DND-41 (cell line): ENCODE measurements around the gene TWIST2.

Experiments used
- CTCF ChIP-seq: IDR thresholded peaks from 2 replicates; pipeline ENCODE4 v1.5.1; 2012; ENCODE audit warnings: borderline replicate concordance, low read length, moderate library complexity, mild to moderate bottlenecking; ENCODE audit not compliant: poor library complexity, severe bottlenecking; ENCODE audit errors: extremely low read depth
- EZH2 ChIP-seq: IDR thresholded peaks from 3 replicates; pipeline ENCODE4 v1.6.1; 2012; ENCODE audit warnings: borderline replicate concordance, low read depth, mild to moderate bottlenecking, moderate library complexity, low read length, inconsistent platforms; ENCODE audit not compliant: severe bottlenecking

- TF ChIP-seq CTCF (no peak), EZH2 (no peak)
Measured at GRCh38 chr2:238905644-238906043, 57.8 kb downstream of the TWIST2 start.
